Measurements from ENCODE around the gene PCED1A. TPM values are rescaled to one million over a fixed set of nuclear protein-coding genes. Genes with fewer than 3 reads are reported as not detected.

Gene PCED1A
- total RNA-seq, 4 donors from 2014 or later = 2.6 to 9.3 (median 5.7) TPM

DNA sequence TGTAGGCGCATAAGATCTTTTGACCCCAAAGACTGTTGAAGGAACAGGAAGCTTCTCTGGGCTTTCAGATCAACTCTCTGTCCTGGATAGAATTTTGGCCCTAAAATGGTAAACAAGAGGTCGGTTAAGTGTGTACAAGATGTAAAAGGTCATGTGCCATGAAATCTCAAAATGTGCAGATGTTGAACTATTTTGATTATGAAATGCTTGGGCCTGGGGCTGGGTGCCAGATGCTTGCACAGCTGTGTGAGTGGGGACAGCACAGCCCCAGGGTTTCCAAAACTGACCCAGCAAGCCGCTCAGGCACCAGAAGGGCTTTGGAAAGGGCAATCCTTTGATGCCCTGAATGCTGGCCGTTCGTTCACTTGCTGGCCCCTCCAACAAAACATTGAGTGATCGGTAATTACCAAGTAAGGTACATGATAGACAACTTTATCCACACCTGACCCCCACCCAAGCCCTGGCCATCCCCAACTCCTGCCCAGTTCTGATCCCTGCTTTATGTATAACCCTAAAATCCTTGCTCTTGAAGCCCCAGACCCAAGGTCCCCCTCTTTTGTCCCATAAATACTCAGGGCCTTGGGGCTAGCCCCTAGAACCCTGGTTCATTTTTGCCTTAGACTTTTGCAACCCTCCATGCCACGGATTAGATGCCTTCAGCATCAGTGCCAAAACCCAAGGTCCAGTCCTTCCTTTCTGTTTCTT, 22.4 kb downstream of the PCED1A start:
- Histone ChIP-seq H3K27me3 (peaks cover 15 to 30% (median 27%) of the 10 kb centered on the region in 3 donors), H3K4me1 (no peaks in the 10 kb centered on the region), H3K27ac (no peak overlapping the region), H3K36me3 (no peaks in the 10 kb centered on the region), H3K9me3 (no peaks in the 10 kb centered on the region), H3K4me3 (no peak overlapping the region)
- ATAC-seq = peak; percentile 65 to 76
- peak; percentile 29 to 67 for DNase-seq
- intact Hi-C loops (cut with DNase I; ENCODE audit: low total_unique reads) (no loop called here), in situ Hi-C loops (cut with MboI; ENCODE audit: low sequenced_read_pairs in 4 of 4) (no loop called here)
- TF ChIP-seq POLR2A (IDR thresholded peaks at IDR 0.05) = no peak
- TF ChIP-seq, protein P1, sequence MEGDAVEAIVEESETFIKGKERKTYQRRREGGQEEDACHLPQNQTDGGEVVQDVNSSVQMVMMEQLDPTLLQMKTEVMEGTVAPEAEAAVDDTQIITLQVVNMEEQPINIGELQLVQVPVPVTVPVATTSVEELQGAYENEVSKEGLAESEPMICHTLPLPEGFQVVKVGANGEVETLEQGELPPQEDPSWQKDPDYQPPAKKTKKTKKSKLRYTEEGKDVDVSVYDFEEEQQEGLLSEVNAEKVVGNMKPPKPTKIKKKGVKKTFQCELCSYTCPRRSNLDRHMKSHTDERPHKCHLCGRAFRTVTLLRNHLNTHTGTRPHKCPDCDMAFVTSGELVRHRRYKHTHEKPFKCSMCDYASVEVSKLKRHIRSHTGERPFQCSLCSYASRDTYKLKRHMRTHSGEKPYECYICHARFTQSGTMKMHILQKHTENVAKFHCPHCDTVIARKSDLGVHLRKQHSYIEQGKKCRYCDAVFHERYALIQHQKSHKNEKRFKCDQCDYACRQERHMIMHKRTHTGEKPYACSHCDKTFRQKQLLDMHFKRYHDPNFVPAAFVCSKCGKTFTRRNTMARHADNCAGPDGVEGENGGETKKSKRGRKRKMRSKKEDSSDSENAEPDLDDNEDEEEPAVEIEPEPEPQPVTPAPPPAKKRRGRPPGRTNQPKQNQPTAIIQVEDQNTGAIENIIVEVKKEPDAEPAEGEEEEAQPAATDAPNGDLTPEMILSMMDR (IDR thresholded peaks at IDR 0.05 in 4 of 5, conservative IDR thresholded peaks at IDR 0.05 in 1 of 5) = no peak

DNA sequence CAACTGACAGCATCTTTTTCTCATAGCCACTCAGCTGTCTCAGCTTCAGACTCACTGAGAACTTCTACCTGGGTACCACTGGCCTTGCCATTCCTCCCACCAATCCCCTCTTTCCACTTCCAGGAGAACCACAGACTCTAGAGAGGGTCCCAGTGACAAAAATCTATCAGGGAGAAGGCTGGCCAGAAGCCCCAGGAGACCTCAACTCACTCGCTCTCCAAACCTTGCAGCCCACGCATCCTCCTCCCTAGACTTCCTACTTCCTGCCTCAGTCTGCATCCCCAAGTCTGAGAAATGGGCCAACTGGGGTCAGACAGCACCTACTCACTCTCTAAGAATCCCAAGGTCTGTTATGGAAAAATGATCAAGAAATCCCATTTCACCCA, 23.1 kb downstream of the PCED1A start:
- Histone ChIP-seq H3K4me1 (no peaks in the 10 kb centered on the region), H3K4me3 (no peak overlapping the region), H3K36me3 (no peaks in the 10 kb centered on the region), H3K27ac (no peak overlapping the region), H3K9me3 (no peaks in the 10 kb centered on the region), H3K27me3 (peaks cover 16 to 34% (median 27%) of the 10 kb centered on the region in 3 donors)
- no peak for DNase-seq
- intact Hi-C loops (cut with DNase I; ENCODE audit: low total_unique reads) (no loop called here), in situ Hi-C loops (cut with MboI; ENCODE audit: low sequenced_read_pairs in 4 of 4) (no loop called here)
- TF ChIP-seq, protein P1 (IDR thresholded peaks at IDR 0.05 in 4 of 5, conservative IDR thresholded peaks at IDR 0.05 in 1 of 5) = no peak
- TF ChIP-seq POLR2A (IDR thresholded peaks at IDR 0.05) = no peak
- ATAC-seq = no peak

DNA sequence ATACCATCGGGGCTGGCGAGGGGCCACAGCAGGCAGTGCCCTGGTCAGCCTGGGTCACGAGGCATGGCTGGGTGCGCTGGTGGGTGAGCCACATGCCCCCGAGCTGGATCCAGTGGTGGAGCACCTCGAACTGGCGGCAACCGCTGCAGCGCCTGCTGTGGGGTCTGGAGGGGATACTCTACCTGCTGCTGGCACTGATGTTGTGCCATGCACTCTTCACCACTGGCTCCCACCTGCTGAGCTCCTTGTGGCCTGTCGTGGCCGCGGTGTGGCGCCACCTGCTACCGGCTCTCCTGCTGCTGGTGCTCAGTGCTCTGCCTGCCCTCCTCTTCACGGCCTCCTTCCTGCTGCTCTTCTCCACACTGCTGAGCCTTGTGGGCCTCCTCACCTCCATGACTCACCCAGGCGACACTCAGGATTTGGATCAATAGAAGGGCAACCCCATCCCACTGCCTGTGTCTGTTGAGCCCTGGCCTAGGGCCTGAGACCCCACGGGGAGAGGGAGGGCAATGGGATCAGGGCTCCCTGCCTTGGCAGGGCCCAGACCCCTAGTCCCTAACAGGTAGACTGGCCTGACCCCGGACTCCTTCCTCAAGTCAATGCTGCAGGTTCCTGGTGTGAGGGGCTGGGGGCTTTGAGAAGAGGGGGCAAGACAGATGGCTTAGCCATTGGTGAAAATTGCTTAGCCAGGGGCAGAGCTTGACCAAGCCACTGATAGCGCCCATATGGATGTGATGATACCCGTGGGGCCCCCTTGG, 23.7 kb downstream of the PCED1A start:
- TF ChIP-seq POLR2A (IDR thresholded peaks at IDR 0.05) = no peak
- DNase-seq (no peak), ATAC-seq (no peak)
- peaks cover 21 to 29% (median 22%) of the 10 kb centered on the region in 3 donors for H3K27me3 ChIP-seq
- H3K27ac ChIP-seq = no peak overlapping the region
- H3K4me3 ChIP-seq = no peak overlapping the region
- H3K4me1 ChIP-seq = no peaks in the 10 kb centered on the region
- H3K36me3 ChIP-seq = no peaks in the 10 kb centered on the region
- in situ Hi-C loops (cut with MboI; ENCODE audit: low sequenced_read_pairs in 4 of 4) (no loop called here), intact Hi-C loops (cut with DNase I; ENCODE audit: low total_unique reads) (no loop called here)
- H3K9me3 ChIP-seq = peaks cover 0 to 5% (median 0%) of the 10 kb centered on the region in 3 donors

DNA sequence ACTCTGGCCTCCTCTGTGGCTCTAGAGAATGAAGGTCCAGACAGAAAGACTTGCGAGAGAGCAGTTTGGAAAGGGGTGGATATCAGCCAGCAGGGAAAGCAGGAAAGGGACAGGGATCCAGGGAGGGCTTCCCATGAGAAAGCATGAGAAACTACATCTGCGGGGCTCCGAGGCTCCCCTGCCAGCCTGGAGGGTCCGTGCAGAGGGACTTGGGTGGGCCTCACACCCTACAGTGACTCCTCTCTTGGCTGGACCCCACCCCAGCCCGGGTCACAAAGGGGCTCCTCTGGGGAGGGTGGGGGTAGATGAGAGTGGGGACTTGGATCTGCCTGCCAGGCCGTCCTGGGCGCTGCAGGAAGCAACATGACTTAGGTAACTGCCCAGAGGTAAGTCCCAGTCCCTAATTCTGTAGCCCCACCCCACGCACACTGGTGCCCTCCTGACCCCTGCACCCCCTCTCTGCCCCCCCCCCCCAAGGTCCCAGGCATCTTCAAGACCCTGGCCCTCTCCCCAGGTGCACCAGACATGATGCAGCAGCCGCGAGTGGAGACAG, 24.3 kb downstream of the PCED1A start, which contains the start of gene TMEM239:
TSS of gene TMEM239 (plus strand) at position 335 of the 553 bp plus-strand sequence. CDS start at position 526, 191 bp downstream.
- Histone ChIP-seq H3K27me3 (peaks cover 16 to 29% (median 25%) of the 10 kb centered on the region in 3 donors), H3K9me3 (peaks cover 0 to 5% (median 0%) of the 10 kb centered on the region in 3 donors), H3K36me3 (no peaks in the 10 kb centered on the region), H3K4me3 (no peak within 1 kb of the TSS), H3K27ac (no peak within 1 kb of the TSS), H3K4me1 (no peaks in the 10 kb centered on the region)
- no peak for ATAC-seq
- intact Hi-C loops (cut with DNase I; ENCODE audit: low total_unique reads) = no loop called here
- no peak for DNase-seq
- in situ Hi-C loops (cut with MboI; ENCODE audit: low sequenced_read_pairs in 4 of 4) = no loop called here
- TF ChIP-seq POLR2A (IDR thresholded peaks at IDR 0.05) = no peak
- TF ChIP-seq, protein P1 (IDR thresholded peaks at IDR 0.05 in 4 of 5, conservative IDR thresholded peaks at IDR 0.05 in 1 of 5) = no peak
